K562 (cell line): ENCODE results near the gene SF3A2.

Source experiments
- BDP1 ChIP-seq: IDR thresholded peaks from 3 replicates; pipeline ENCODE4 v1.6.1; 2011; ENCODE audit not compliant: insufficient read length, insufficient read depth
- EZH2 ChIP-seq: IDR thresholded peaks from 2 replicates; pipeline ENCODE4 v1.6.1; 2012; ENCODE audit warnings: low read depth, mild to moderate bottlenecking, inconsistent platforms, low read length, borderline replicate concordance
- KAT2B ChIP-seq: IDR thresholded peaks from one replicate; pipeline ENCODE4 v1.6.1; 2012; ENCODE audit warnings: low read depth, mild to moderate bottlenecking, control low read depth, inconsistent platforms, low read length, moderate library complexity
- MEF2D ChIP-seq: conservative IDR thresholded peaks from 2 replicates; pipeline ENCODE4 v1.6.1; 2016; ENCODE audit warnings: low read depth, missing genetic modification characterization, missing compliant biosample characterization
- PHF8 ChIP-seq: fragments of 200-600 bp; sonication (generic); IDR thresholded peaks from 2 replicates; pipeline ENCODE4 v1.6.1; 2012; ENCODE audit warnings: mixed run types, mild to moderate bottlenecking, inconsistent platforms, low read length, moderate library complexity, borderline replicate concordance
- RBM25 ChIP-seq: fragments of 200-400 bp; formaldehyde crosslinking; IDR thresholded peaks from 2 replicates; pipeline ENCODE4 v1.6.1; 2018; ENCODE audit warnings: low read length, low read depth, moderate library complexity; ENCODE audit not compliant: severe bottlenecking
- RCOR1 ChIP-seq, 2 experiments: IDR thresholded peaks; 2 replicates each; pipeline ENCODE4 v1.6.1; 2012; ENCODE audit warnings: low read depth in 2 of 2, low read length in 2 of 2, borderline replicate concordance in 1 of 2, improper control_type of control experiment in 1 of 2
- ZNF778 ChIP-seq: fragments of 450-650 bp; formaldehyde crosslinking; IDR thresholded peaks from 2 replicates; pipeline ENCODE4 v1.4.0; 2020; ENCODE audit warnings: mild to moderate bottlenecking, moderate library complexity
- TF ChIP-seq, protein P1 (sequence below), 3 experiments: IDR thresholded peaks in 2 of 3; conservative IDR thresholded peaks in 1 of 3; 2 replicates each; pipeline ENCODE4 v1.5.1; 2011 to 2012; ENCODE audit warnings: low read length in 3 of 3, mild to moderate bottlenecking in 3 of 3, control low read depth in 2 of 3, improper control_type of control experiment in 1 of 3, inconsistent platforms in 1 of 3, low read depth in 1 of 3, mixed read lengths in 1 of 3, moderate library complexity in 1 of 3; ENCODE audit not compliant: insufficient read depth in 2 of 3

DNA sequence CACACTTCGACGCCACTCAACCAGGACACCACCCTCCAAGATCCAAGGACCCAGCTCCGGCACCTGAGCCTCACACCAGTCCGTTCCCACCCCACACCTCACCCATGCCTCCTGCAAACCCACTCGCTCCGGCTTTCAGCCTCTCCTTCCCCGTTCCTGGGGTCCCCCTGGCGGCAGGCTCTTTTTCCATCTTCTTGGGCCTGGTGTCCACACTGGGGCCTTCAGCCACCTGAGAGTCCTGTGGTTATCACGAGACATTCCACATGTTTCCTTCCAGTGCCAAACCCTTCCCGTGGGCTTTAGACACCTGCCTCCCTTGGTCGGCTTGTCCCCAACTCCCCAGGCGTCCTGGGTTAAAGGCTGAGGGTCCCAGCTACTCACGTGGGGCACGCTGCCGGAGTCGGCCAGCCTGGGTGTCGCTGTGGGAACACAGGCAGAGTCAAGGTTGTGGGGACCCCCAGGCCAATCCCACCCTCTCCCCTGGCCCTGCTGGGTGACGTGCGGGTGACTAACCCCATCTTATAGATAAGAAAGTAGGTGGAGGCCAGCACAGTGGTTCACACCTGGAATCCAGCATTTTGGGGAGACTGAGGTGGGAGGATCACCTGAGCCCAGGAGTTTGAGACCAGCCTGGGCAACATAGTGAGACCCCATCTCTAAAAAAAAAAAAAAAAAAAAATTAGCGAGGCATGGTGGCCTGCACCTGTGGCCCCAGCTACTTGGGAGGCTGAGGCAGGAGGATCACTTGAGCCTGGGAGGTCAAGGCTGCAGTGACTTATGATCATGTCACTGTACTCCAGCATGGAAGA, 17.6 kb downstream of the SF3A2 start:
- TF ChIP-seq, protein P1, sequence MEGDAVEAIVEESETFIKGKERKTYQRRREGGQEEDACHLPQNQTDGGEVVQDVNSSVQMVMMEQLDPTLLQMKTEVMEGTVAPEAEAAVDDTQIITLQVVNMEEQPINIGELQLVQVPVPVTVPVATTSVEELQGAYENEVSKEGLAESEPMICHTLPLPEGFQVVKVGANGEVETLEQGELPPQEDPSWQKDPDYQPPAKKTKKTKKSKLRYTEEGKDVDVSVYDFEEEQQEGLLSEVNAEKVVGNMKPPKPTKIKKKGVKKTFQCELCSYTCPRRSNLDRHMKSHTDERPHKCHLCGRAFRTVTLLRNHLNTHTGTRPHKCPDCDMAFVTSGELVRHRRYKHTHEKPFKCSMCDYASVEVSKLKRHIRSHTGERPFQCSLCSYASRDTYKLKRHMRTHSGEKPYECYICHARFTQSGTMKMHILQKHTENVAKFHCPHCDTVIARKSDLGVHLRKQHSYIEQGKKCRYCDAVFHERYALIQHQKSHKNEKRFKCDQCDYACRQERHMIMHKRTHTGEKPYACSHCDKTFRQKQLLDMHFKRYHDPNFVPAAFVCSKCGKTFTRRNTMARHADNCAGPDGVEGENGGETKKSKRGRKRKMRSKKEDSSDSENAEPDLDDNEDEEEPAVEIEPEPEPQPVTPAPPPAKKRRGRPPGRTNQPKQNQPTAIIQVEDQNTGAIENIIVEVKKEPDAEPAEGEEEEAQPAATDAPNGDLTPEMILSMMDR (IDR thresholded peaks at IDR 0.05 in 2 of 3, conservative IDR thresholded peaks at IDR 0.05 in 1 of 3; ENCODE audit: insufficient read depth in 2 of 3, low read depth in 1 of 3, low read length in 3 of 3): peak in 2 of 3 experiments; percentile 9 to 28; a peak in 1 of 6 replicates
- TF ChIP-seq RCOR1 (IDR thresholded peaks at IDR 0.05; ENCODE audit: borderline replicate concordance in 1 of 2, low read depth in 2 of 2, low read length in 2 of 2) (no peak), ZNF778 (CRISPR knock-in tag) (no peak), RBM25 (no peak), PHF8 (no peak), MEF2D (no peak), EZH2 (no peak), KAT2B (no peak), BDP1 (no peak)
